Type B pancreatic cell (in vitro differentiated cells): ENCODE measurements around the gene TENT4B. TPM values are rescaled to one million over a fixed set of nuclear protein-coding genes. Genes with fewer than 3 reads are reported as not detected.
"Not testable (repeated sequence)": the region's sequence is repeated elsewhere in the genome, so short reads cannot be mapped to it uniquely, and the experiment has no call there.

ENCODE experiments used
- DNase-seq: peaks from one replicate; pipeline ENCODE4 v3.0.0; 2021; ENCODE audit warnings: mixed read lengths; ENCODE audit not compliant: unreplicated experiment; ENCODE audit errors: extremely low spot score
- H3K27ac Mint-ChIP-seq: 2 replicates; pipeline ENCODE4 v1.8.0; 2021; ENCODE audit warnings: mild to moderate bottlenecking, mixed read lengths
- H3K27me3 Mint-ChIP-seq: 2 replicates; pipeline ENCODE4 v1.8.0; 2021; ENCODE audit warnings: mixed read lengths
- H3K36me3 Mint-ChIP-seq: 2 replicates; pipeline ENCODE4 v1.8.0; 2021; ENCODE audit warnings: mixed read lengths
- H3K4me1 Mint-ChIP-seq: one replicate; pipeline ENCODE4 v1.8.0; 2021; ENCODE audit warnings: mixed read lengths; ENCODE audit not compliant: unreplicated experiment
- H3K4me3 Mint-ChIP-seq: 2 replicates; pipeline ENCODE4 v1.8.0; 2021; ENCODE audit warnings: mild to moderate bottlenecking, mixed read lengths
- H3K9me3 Mint-ChIP-seq: 2 replicates; pipeline ENCODE4 v1.8.0; 2021; ENCODE audit warnings: mixed read lengths
- total RNA-seq: library from RNA; stranded (reverse); gene quantifications from 2 replicates; pipeline ENCODE4 v1.2.1, GENCODE V29; 2021; ENCODE audit warnings: low replicate concordance
- TF ChIP-seq, protein P1 (sequence below): fragments of 200-600 bp; sonication (generic); conservative IDR thresholded peaks from 2 replicates; pipeline ENCODE4 v1.5.0; 2021; ENCODE audit warnings: antibody characterized with exemption, mild to moderate bottlenecking

Gene TENT4B
- total RNA-seq, 1 donor from 2014 or later: 14.1 TPM

DNA sequence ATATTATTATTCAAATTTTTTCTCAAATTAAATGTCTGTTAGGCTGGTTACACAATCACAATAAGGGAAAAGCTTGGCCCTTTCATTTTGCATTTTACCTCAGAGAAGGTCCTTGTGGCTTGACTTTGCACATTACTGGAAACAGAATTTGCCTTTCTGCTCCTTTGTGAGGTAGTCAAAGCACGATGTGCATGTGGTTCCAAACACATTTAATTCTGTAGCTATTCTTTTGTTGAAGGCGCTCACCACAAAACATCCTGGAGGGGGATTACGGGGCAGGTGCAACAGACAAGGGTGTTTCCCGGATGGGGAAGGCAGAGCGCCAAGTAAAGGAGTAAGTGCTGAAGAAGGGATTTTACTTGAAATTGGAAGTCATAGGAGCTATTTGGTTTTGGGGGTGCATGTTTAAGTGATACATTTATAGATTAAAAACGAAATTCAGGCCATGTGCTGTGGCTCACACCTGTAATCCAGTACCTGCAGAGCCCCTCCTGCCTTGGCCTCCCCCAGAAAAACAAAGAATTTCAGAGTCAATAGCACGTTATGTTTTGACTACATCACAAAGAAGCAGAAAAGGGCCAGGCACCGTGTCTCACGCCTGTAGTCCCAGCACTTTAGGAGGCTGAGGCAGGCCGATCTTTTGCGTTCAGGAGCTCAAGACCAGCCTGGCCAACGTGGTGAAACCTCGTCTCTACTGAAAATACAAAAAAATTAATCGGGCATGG lies 31.2 kb upstream of the TENT4B start:
- Mint-ChIP-seq H3K4me3 (no peak overlapping the region), H3K36me3 (no peaks in the 10 kb centered on the region), H3K27me3 (no peaks in the 10 kb centered on the region), H3K9me3 (peaks cover 3% of the 10 kb centered on the region), H3K27ac (no peak overlapping the region), H3K4me1 (no peaks in the 10 kb centered on the region)
- no peak for DNase-seq
- TF ChIP-seq, protein P1, sequence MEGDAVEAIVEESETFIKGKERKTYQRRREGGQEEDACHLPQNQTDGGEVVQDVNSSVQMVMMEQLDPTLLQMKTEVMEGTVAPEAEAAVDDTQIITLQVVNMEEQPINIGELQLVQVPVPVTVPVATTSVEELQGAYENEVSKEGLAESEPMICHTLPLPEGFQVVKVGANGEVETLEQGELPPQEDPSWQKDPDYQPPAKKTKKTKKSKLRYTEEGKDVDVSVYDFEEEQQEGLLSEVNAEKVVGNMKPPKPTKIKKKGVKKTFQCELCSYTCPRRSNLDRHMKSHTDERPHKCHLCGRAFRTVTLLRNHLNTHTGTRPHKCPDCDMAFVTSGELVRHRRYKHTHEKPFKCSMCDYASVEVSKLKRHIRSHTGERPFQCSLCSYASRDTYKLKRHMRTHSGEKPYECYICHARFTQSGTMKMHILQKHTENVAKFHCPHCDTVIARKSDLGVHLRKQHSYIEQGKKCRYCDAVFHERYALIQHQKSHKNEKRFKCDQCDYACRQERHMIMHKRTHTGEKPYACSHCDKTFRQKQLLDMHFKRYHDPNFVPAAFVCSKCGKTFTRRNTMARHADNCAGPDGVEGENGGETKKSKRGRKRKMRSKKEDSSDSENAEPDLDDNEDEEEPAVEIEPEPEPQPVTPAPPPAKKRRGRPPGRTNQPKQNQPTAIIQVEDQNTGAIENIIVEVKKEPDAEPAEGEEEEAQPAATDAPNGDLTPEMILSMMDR: no peak

DNA sequence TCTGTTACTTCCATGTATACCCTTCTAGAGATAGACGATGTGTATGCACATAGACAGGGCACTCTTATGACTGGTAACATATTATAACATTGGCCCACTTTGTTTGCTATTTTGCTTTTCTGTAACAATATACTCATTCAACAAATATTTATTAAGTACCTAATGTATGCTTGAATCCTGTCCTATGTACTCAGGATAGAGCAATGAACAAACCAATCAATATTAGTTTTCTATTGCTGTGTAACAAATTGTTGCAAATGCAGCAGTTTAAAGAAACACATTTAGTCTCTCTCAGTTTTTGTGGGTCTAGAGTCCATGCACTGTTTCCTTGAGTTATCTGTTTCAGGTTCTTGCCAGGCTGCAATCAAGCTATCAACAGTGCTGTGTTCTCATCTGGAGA lies 29.7 kb upstream of the TENT4B start:
- H3K36me3 Mint-ChIP-seq: no peaks in the 10 kb centered on the region
- no peaks in the 10 kb centered on the region for H3K4me1 Mint-ChIP-seq
- H3K27ac Mint-ChIP-seq: no peak overlapping the region
- peaks cover 3% of the 10 kb centered on the region for H3K9me3 Mint-ChIP-seq
- DNase-seq: no peak
- no peak overlapping the region for H3K4me3 Mint-ChIP-seq
- H3K27me3 Mint-ChIP-seq: no peaks in the 10 kb centered on the region
- TF ChIP-seq, protein P1: no peak

DNA sequence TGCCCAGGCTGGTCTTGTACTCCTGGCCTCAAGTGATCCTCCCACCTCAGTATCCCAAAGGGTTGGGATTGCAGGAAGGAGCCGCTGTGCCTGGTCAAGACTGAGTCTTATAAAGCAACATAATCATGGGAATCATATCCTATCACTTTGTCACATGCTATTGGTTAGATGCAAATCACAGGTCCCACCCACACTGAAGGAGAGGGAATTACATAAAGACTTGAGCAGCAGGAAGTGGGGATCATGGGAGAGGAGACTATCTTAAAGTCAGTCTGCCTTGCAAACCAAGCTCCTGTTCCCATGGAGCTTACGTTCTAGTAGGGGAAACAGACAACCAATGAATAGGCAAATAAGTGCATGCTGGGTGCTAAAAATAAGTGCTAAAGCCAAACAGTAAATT lies 28.3 kb upstream of the TENT4B start:
- peaks cover 3% of the 10 kb centered on the region for H3K9me3 Mint-ChIP-seq
- TF ChIP-seq, protein P1: no peak
- no peaks in the 10 kb centered on the region for H3K27me3 Mint-ChIP-seq
- no peaks in the 10 kb centered on the region for H3K4me1 Mint-ChIP-seq
- H3K36me3 Mint-ChIP-seq: no peaks in the 10 kb centered on the region
- DNase-seq: no peak
- H3K27ac Mint-ChIP-seq: no peak overlapping the region
- no peak overlapping the region for H3K4me3 Mint-ChIP-seq

DNA sequence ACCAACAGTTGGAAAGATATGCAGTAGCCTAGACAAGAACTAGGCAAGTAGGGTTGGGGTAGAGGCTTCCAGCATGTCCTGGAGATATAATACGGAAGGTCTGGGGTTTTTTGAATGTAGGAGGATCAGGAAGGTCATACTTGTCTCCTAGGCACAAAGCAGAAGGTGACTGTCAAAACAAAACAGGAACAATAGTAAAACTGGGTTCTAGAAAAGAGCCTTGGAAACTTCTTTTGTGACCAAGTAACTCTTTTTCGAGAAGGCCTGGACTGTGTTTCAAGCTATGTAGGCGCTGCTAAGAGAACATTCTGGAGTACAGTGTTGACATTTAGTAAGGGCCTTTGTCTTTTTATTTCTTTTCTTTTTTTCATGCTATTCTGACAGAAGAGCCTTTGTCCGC lies 26.9 kb upstream of the TENT4B start:
- Mint-ChIP-seq H3K36me3 (no peaks in the 10 kb centered on the region), H3K4me1 (no peaks in the 10 kb centered on the region), H3K4me3 (no peak overlapping the region), H3K27ac (no peak overlapping the region), H3K27me3 (no peaks in the 10 kb centered on the region), H3K9me3 (peaks cover 3% of the 10 kb centered on the region)
- TF ChIP-seq, protein P1: no peak
- DNase-seq: no peak

DNA sequence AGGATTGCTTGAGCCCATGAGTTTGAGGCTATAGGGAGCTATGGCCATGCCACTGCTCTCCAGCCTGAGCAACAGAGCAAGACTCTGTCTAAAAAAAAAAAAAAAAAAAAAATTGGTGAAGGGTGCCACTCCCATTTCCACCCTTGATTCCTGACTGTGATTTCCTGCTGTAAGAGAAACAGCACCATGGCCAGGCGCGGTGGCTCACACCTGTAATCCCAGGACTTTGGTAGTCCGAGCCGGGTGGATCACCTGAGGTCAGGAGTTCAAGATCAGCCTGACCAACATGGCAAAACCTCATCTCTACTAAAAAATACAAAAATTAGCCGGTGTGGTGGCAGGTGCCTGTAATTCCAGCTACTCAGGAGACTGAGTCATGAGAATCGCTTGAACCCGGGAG lies 20.5 kb upstream of the TENT4B start:
- not testable (repeated sequence) for H3K9me3 Mint-ChIP-seq, H3K4me1 Mint-ChIP-seq, DNase-seq, H3K4me3 Mint-ChIP-seq, H3K36me3 Mint-ChIP-seq, H3K27ac Mint-ChIP-seq, H3K27me3 Mint-ChIP-seq

DNA sequence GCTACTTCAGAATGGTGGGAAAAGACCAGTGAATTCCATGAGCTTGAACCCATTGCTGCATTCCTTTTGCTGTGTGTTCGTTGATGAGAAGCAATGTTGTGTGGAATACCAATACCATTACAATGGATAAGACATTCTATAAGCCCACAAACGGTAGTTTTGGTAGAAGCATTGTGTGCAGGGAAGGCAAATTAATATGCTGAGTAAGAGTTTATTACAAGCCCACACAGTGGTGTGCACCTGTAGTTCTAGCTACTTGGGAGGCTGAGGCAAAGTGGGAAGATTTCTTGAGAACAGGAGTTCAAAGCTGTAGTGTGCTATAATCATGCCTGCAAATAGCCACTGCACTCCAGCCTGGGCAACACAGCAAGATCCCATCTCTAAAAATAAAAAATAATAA lies 19.9 kb upstream of the TENT4B start:
- no peaks in the 10 kb centered on the region for H3K4me1 Mint-ChIP-seq
- no peaks in the 10 kb centered on the region for H3K27me3 Mint-ChIP-seq
- no peaks in the 10 kb centered on the region for H3K9me3 Mint-ChIP-seq
- no peak overlapping the region for H3K27ac Mint-ChIP-seq
- DNase-seq: no peak
- H3K36me3 Mint-ChIP-seq: no peaks in the 10 kb centered on the region
- no peak overlapping the region for H3K4me3 Mint-ChIP-seq
- TF ChIP-seq, protein P1: no peak
